Measurements from ENCODE around the gene SLC39A6.
"Not testable (repeated sequence)": the region's sequence is repeated elsewhere in the genome, so short reads cannot be mapped to it uniquely, and the experiment has no call there.

SLC39A6 gene

DNA sequence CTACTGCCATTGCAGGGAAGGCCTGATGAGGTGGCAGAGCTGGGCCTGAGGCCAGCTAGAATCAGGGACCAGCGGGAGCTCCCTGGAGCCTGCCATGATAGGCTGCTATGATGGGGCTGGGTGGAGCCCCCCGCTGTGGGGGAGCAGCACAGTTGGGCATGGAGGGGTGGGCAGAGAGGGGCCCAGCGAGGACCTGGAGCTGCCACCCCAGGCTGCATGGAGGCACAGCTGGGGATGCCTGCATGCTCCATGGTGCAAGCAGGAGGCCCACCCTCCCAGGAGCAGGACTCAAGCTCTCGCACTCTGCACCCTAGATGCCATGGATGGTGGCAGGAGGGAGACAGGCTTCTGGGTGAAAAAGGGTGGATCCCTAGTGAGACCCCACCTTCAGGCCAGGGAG is 43.9 kb downstream of the SLC39A6 start:
- no peak overlapping the region for H3K4me3 ChIP-seq (ENCODE audit: low read depth, low read length)
- TF ChIP-seq, protein P1, sequence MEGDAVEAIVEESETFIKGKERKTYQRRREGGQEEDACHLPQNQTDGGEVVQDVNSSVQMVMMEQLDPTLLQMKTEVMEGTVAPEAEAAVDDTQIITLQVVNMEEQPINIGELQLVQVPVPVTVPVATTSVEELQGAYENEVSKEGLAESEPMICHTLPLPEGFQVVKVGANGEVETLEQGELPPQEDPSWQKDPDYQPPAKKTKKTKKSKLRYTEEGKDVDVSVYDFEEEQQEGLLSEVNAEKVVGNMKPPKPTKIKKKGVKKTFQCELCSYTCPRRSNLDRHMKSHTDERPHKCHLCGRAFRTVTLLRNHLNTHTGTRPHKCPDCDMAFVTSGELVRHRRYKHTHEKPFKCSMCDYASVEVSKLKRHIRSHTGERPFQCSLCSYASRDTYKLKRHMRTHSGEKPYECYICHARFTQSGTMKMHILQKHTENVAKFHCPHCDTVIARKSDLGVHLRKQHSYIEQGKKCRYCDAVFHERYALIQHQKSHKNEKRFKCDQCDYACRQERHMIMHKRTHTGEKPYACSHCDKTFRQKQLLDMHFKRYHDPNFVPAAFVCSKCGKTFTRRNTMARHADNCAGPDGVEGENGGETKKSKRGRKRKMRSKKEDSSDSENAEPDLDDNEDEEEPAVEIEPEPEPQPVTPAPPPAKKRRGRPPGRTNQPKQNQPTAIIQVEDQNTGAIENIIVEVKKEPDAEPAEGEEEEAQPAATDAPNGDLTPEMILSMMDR (IDR thresholded peaks at IDR 0.05; ENCODE audit: low read depth, low read length) = no peak

DNA sequence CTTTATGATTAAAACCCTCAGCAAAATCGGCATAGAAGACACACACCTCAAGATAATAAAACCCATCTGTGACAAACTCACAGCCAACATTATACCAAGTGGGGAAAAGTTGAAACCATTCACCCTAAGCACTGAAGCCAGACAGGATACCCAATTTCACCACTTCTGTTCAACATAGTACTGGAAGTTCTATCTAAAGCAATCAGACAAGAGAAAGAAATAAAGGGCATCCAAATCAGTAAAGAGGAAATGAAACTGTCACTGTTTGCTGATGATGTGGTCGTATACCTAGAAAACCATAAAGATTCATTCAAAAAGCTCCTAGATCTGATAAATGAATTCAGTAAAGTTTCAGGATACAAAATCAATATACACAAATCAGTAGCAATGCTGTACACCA is 45.4 kb downstream of the SLC39A6 start:
- no peak overlapping the region for H3K4me3 ChIP-seq (ENCODE audit: low read depth, low read length)
- TF ChIP-seq, protein P1 (IDR thresholded peaks at IDR 0.05; ENCODE audit: low read depth, low read length) = no peak

DNA sequence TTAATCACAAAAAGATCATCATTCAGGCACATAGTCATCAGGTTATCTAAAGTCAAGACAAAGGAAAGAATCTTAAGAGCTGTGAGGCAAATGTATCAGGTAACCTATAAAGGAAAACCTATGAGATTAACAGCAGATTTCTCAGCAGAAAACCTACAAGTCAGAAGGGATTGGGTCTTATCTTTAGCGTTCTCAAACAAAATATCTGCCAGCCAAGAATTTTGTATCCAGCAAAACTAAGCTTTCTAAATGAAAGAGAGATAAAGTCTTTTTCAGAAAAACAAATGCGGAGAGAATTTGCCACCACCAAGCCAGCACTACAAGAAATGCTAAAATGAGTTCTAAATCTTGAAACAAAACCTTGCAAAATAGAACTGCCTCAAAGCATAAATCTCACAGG is 48.0 kb downstream of the SLC39A6 start:
- not testable (repeated sequence) for H3K4me3 ChIP-seq (ENCODE audit: low read depth, low read length)

DNA sequence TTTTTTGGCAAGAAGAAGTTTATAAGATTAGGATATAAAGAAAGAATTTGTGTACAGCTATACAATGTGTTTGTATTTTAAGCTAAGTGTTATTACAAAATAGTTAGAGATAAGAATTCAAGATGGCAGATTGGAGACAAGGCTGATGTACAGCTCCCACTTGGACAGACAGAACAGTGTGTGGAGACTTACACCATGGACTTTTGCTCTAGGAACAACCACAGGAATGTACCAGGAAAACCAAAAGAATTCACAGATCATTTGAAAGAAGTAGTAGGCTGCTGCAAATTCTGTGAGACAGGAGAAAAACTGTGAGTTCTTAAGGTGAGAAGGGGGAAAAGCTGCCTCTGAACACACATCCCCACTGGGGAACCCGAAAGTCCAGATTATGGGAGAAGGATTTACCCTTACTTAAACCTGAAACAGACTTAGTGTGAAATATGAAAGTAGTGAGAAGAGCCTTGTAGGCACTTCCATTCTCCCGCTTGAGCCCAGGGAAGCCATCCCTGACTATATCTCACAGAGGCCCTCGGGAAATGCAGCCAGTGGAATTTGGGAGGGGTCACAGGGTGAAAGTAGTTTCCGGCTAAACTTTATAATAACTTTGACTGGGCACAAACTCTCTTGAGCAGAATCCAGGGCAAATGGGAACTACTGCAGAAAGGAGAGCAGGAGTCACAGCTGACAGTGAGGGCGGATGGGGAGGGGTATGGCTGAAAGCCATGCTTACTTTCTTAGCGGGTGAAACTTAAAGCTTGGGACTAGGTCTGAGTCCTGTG is 50.2 kb downstream of the SLC39A6 start:
- no peak overlapping the region for H3K4me3 ChIP-seq (ENCODE audit: low read depth, low read length)
- TF ChIP-seq, protein P1 (IDR thresholded peaks at IDR 0.05; ENCODE audit: low read depth, low read length) = no peak

DNA sequence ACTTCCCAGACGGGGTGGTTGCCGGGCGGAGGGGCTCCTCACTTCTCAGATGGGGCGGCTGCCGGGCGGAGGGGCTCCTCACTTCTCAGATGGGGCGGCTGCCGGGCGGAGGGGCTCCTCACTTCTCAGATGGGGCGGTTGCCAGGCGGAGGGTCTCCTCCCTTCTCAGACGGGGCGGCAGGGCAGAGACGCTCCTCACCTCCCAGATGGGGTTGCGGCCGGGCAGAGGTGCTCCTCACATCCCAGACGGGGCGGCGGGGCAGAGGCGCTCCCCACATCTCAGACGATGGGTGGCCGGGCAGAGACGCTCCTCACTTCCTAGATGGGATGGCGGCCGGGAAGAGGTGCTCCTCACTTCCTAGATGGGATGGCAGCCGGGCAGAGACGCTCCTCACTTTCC is 51.4 kb downstream of the SLC39A6 start:
- not testable (repeated sequence) for H3K4me3 ChIP-seq (ENCODE audit: low read depth, low read length)

DNA sequence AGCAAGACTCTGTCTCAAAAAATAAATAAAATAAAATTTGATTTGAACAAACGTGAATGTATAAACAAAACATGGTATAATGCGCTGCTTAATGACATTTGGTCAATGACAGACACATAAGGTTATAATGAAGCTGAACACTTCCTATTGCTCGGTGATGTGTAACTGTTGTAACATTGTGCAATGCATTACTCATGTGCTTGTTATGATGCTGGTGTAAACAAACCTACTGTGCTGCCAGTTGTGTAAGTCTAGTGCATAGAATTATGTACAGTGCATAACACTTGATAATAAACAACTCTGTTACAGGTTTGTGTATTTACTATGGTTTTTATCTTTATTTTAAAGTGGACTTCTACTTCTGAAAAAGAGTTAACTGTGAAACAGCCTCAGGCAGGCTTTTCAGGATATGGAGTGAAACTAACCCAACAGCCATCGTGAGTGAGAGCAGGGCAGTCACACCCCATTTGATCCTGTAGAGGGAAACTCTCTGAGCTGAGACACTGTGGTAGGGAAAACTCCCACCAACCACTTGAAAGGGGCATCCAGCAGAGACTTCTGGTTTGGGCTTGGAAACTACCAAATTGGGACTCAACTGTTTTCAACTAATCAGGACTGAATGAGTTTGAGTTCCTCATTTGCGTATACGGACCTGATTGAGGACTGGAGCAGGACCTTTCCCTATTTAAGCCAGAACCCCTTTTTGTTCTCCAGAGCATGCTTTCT is 53.1 kb downstream of the SLC39A6 start:
- no peak overlapping the region for H3K4me3 ChIP-seq (ENCODE audit: low read depth, low read length)
- TF ChIP-seq, protein P1 (IDR thresholded peaks at IDR 0.05; ENCODE audit: low read depth, low read length) = no peak

DNA sequence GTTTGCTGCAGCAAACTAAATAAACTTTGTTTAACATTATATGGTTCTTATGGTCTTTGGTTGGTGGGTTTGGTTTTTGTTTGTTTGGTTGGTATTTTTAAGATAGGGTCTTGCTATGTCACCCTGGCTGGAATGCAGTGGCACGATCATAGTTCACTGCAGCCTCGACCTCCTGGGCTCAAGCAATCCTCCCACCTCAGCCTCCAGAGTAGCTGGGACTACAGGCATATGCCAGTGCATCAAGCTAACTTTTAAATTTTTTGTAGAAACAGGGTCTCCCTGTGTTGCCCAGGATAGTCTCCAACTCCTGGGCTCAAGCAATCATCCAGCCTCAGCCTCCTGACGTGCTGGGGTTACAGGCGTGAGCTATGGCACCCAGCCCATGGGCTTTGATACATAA is 54.7 kb downstream of the SLC39A6 start:
- no peak overlapping the region for H3K4me3 ChIP-seq (ENCODE audit: low read depth, low read length)
- TF ChIP-seq, protein P1 (IDR thresholded peaks at IDR 0.05; ENCODE audit: low read depth, low read length) = no peak

DNA sequence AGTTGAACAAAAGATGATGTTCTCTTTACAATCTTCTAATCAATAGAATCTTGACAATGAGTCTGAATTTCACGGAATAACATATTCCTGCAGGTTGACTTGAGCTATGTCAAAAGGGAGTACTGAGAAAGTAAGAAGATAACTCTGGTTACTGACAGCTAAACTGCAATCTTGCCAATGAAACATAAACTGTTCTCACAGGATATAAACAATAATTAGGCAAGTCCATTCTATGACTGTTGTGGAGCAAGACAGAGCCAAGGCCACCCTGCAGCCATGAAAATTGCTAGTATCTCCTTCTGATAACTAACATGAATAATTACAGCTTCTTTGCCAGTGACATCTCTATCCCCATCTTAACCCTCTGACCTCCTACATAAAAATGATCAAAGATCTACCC is 55.5 kb downstream of the SLC39A6 start:
- no peak overlapping the region for H3K4me3 ChIP-seq (ENCODE audit: low read depth, low read length)
- TF ChIP-seq, protein P1 (IDR thresholded peaks at IDR 0.05; ENCODE audit: low read depth, low read length) = no peak

DNA sequence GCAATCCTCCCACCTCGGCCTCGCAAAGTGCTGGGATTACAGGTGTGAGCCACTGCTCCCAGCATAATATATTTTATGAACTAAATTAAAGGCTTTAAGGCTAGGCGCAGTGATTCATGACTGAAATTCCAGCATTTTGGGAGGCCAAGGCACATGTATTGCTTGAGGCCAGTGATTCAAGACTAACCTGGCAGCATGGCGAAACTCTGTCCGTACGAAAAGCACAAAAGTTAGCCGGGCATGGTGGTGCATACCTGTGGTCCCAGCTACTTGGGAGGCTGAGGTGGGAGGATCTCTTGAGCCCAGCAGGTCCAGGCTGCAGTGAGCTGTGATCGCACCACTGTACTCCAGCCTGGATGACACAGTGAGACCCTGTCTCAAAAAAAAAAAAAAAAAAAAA is 56.7 kb downstream of the SLC39A6 start:
- not testable (repeated sequence) for H3K4me3 ChIP-seq (ENCODE audit: low read depth, low read length)
